Measurements from ENCODE around the gene EPG5. TPM values are rescaled to one million over a fixed set of nuclear protein-coding genes. Genes with fewer than 3 reads are reported as not detected.
"Not testable (repeated sequence)": the region's sequence is repeated elsewhere in the genome, so short reads cannot be mapped to it uniquely, and the experiment has no call there.

Gene EPG5
- total RNA-seq, 1 donor from 2014 or later, result 9.8 TPM

DNA sequence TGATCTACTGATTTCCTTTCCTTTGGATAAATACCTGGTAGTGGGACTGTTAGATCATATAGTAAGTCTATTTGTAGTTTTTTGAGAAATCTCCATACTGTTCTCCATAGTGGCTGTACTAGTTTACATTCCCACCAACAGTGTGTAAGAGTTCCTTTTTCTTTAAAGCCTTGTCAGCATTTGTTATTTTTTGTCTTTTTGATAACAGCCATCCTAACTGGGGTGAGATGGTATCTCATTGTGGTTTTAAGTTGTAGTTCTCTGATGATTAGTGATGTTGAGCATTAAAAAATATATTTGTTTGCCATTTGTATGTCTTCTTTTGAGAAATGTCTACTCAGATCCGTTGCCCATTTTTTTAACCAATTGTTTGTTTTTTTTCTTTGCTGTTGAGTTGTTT lies 33.9 kb upstream of the EPG5 start:
- Histone ChIP-seq H3K4me1 (no peaks in the 10 kb centered on the region), H3K4me3 (no peak overlapping the region), H3K36me3 (peaks cover 0 to under 1% of the 10 kb centered on the region in 2 donors), H3K9me3 (peaks cover 0 to 3% of the 10 kb centered on the region in 2 donors), H3K27me3 (no peaks in the 10 kb centered on the region), H3K27ac (no peak overlapping the region)
- TF ChIP-seq, protein P1, sequence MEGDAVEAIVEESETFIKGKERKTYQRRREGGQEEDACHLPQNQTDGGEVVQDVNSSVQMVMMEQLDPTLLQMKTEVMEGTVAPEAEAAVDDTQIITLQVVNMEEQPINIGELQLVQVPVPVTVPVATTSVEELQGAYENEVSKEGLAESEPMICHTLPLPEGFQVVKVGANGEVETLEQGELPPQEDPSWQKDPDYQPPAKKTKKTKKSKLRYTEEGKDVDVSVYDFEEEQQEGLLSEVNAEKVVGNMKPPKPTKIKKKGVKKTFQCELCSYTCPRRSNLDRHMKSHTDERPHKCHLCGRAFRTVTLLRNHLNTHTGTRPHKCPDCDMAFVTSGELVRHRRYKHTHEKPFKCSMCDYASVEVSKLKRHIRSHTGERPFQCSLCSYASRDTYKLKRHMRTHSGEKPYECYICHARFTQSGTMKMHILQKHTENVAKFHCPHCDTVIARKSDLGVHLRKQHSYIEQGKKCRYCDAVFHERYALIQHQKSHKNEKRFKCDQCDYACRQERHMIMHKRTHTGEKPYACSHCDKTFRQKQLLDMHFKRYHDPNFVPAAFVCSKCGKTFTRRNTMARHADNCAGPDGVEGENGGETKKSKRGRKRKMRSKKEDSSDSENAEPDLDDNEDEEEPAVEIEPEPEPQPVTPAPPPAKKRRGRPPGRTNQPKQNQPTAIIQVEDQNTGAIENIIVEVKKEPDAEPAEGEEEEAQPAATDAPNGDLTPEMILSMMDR (IDR thresholded peaks at IDR 0.05), result no peak
- intact Hi-C loops (cut with DNase I), result no loop called here
- DNase-seq (ENCODE audit: low spot score in 2 of 2), result no peak

DNA sequence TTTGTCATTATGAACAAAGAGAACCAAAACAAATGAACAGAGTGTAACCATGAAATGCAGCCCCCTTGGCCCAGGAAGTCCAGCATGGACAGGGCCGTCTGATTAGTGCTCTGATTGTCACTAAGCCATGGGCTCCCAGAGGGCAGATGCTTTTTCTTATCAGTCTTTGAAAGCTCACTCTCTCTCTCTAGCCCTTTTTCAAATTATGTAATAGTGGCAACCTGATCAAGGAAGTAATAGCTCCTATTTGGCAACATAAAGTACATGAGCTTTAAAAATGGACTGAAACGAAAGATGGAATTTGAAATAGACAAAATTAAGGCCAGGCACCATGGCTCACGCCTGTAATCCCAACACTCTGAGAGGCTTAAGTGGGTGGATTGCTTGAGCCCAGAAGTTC lies 32.4 kb upstream of the EPG5 start:
- DNase-seq (ENCODE audit: low spot score in 2 of 2), result no peak
- Histone ChIP-seq H3K36me3 (peaks cover 0 to 6% of the 10 kb centered on the region in 2 donors), H3K9me3 (peaks cover 0 to 3% of the 10 kb centered on the region in 2 donors), H3K27ac (no peak overlapping the region), H3K4me3 (no peak overlapping the region), H3K4me1 (no peaks in the 10 kb centered on the region), H3K27me3 (no peaks in the 10 kb centered on the region)
- intact Hi-C loops (cut with DNase I), result no loop called here
- TF ChIP-seq, protein P1 (IDR thresholded peaks at IDR 0.05), result no peak

DNA sequence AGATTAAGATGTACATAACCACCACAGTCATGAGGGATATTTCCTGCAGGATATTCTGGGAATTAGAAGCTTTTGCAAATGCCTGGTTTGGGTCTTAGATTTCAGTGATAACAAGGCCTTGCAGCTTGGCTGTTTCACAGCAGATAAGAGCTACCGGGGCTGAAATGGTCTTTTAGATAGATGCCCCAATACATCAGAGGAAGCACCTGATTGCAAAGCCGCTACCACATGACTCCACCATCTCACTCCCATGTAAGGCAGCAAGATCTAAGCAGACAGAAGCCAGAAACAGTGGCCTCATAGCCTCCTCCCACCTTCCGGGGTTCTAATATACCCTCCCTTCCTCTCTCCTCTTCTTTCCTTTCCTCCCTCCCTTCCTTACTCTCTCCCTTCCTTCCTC lies 31.1 kb upstream of the EPG5 start:
- peaks cover 0 to 6% of the 10 kb centered on the region in 2 donors for H3K36me3 ChIP-seq
- intact Hi-C loops (cut with DNase I), result no loop called here
- no peak overlapping the region for H3K4me3 ChIP-seq
- H3K4me1 ChIP-seq, result no peaks in the 10 kb centered on the region
- peaks cover 0 to 3% of the 10 kb centered on the region in 2 donors for H3K9me3 ChIP-seq
- no peaks in the 10 kb centered on the region for H3K27me3 ChIP-seq
- no peak overlapping the region for H3K27ac ChIP-seq
- DNase-seq (ENCODE audit: low spot score in 2 of 2), result no peak
- TF ChIP-seq, protein P1 (IDR thresholded peaks at IDR 0.05), result no peak

DNA sequence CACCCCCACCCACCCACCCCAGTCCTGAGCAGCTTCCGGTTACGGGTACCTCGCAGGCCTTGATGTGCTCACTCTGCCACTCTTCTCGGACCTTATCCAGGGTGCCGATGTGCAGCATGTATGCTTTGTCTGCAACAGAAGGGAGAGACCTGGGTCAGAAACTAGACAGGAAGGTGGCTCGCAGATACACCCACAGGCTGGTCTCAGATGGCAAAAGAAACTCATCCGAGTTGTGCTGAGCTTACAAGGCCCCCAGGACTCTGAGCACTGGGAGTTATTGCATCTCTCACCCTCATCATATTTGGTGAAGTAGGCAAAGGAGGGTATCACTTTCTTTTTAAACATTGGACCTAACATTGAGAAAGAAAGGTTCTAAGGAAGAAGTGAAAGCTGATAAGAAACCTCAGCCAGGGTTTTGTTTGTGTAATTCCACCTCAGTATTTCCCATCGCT lies 30.6 kb upstream of the EPG5 start:
- H3K9me3 ChIP-seq, result peaks cover 0 to 3% of the 10 kb centered on the region in 2 donors
- no peaks in the 10 kb centered on the region for H3K4me1 ChIP-seq
- no peak overlapping the region for H3K27ac ChIP-seq
- intact Hi-C loops (cut with DNase I), result no loop called here
- no peak overlapping the region for H3K4me3 ChIP-seq
- H3K27me3 ChIP-seq, result no peaks in the 10 kb centered on the region
- no peak for DNase-seq (ENCODE audit: low spot score in 2 of 2)
- peaks cover 0 to 6% of the 10 kb centered on the region in 2 donors for H3K36me3 ChIP-seq
- TF ChIP-seq, protein P1 (IDR thresholded peaks at IDR 0.05), result no peak

DNA sequence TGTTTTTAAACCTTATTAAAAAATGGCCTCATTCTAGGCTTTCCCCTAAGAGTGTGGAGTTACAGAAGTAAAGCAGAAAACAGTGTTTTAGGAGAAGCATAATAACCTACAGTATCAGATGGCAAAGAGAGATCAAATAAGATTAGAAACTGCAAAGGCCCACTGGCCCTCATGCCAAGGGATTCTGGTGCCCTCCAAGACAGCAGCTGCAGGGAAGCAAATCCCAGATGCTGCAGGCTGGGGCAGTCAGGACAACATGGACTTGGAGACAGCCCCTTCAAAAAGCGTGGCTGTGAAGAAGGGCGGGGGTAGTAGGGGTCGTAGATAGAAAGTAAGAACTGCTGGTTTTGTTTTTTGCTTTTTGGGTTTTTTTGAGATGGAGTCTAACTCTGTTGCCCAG lies 28.3 kb upstream of the EPG5 start:
- Histone ChIP-seq H3K4me1 (no peaks in the 10 kb centered on the region), H3K36me3 (peaks cover 0 to 13% of the 10 kb centered on the region in 2 donors), H3K27ac (no peak overlapping the region), H3K4me3 (no peak overlapping the region), H3K9me3 (no peaks in the 10 kb centered on the region), H3K27me3 (no peaks in the 10 kb centered on the region)
- TF ChIP-seq, protein P1 (IDR thresholded peaks at IDR 0.05), result no peak
- no peak for DNase-seq (ENCODE audit: low spot score in 2 of 2)
- intact Hi-C loops (cut with DNase I), result no loop called here

DNA sequence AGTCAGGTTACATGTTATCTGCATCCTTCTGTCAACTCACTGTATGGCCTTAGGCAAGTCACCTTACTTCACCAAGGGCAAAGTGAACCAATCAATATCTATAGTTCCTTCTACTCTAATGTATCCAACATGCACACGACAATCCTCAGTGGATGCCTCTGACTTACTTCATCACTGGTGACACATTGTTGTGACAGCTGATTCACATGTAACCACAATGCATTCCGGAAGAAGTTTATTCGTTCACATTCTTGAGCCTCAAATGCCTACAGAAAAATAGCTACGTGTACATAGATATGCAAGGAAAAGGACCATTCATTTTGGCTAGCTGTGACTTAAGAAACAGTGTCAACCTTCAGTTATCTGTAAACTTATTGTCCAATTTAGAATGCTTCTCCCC lies 26.3 kb upstream of the EPG5 start:
- H3K9me3 ChIP-seq, result no peaks in the 10 kb centered on the region

DNA sequence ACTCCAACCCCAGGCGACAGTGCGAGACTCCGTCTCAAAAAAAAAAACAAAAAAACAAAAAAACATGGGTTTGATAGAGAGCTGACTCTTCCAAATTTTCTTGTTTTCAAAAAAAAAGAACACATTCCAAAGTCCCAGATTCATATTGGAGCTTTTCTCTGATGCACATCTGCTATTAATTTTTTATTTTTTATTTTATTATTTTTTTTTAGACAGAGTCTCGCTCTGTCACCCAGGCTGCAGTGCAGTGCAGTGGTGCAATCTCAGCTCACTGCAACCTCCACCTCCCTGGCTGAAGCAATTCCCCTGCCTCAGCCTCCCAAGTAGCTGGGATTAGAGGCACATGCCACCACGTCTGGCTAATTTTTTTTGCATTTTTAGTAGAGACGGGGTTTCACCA lies 25.4 kb upstream of the EPG5 start:
- H3K27me3 ChIP-seq; H3K9me3 ChIP-seq; intact Hi-C loops (cut with DNase I); H3K4me1 ChIP-seq; H3K27ac ChIP-seq; DNase-seq (ENCODE audit: low spot score in 2 of 2); H3K4me3 ChIP-seq: not testable (repeated sequence)
- peaks cover 0 to 15% of the 10 kb centered on the region in 2 donors for H3K36me3 ChIP-seq

More for the DNA sequence above, 26.3 kb upstream of the EPG5 start:
- Histone ChIP-seq H3K4me3 (no peak overlapping the region), H3K4me1 (no peaks in the 10 kb centered on the region), H3K27ac (no peak overlapping the region), H3K36me3 (peaks cover 0 to 15% of the 10 kb centered on the region in 2 donors), H3K27me3 (no peaks in the 10 kb centered on the region)
- intact Hi-C loops (cut with DNase I), result no loop called here
- TF ChIP-seq, protein P1 (IDR thresholded peaks at IDR 0.05), result no peak
- no peak for DNase-seq (ENCODE audit: low spot score in 2 of 2)
